ENCODE results near the gene CGB7. TPM values are rescaled to one million over a fixed set of nuclear protein-coding genes. Genes with fewer than 3 reads are reported as not detected.
"Not testable (repeated sequence)": the region's sequence is repeated elsewhere in the genome, so short reads cannot be mapped to it uniquely, and the experiment has no call there.

Gene CGB7
- total and polyA plus RNA-seq, 2 experiments from 2014 or later: 3.9 to 11.5 TPM

- Histone ChIP-seq H3K36me3 (no peaks in the 10 kb centered on the region), H3K27me3 (no peaks in the 10 kb centered on the region), H3K27ac (no peak overlapping the region), H3K9me3 (ENCODE audit: low read depth) (no peaks in the 10 kb centered on the region), H3K4me3 (no peak overlapping the region), H3K4me1 (ENCODE audit: low read depth) (no peaks in the 10 kb centered on the region)
- no peak for TF ChIP-seq CTCF (IDR thresholded peaks at IDR 0.05; ENCODE audit: low read depth, low read length)
- no peak for DNase-seq (ENCODE audit: low read depth in 1 of 2, low spot score in 1 of 2)
Measured at GRCh38 chr19:49022116-49022515, 35.4 kb downstream of the CGB7 start.

DNA sequence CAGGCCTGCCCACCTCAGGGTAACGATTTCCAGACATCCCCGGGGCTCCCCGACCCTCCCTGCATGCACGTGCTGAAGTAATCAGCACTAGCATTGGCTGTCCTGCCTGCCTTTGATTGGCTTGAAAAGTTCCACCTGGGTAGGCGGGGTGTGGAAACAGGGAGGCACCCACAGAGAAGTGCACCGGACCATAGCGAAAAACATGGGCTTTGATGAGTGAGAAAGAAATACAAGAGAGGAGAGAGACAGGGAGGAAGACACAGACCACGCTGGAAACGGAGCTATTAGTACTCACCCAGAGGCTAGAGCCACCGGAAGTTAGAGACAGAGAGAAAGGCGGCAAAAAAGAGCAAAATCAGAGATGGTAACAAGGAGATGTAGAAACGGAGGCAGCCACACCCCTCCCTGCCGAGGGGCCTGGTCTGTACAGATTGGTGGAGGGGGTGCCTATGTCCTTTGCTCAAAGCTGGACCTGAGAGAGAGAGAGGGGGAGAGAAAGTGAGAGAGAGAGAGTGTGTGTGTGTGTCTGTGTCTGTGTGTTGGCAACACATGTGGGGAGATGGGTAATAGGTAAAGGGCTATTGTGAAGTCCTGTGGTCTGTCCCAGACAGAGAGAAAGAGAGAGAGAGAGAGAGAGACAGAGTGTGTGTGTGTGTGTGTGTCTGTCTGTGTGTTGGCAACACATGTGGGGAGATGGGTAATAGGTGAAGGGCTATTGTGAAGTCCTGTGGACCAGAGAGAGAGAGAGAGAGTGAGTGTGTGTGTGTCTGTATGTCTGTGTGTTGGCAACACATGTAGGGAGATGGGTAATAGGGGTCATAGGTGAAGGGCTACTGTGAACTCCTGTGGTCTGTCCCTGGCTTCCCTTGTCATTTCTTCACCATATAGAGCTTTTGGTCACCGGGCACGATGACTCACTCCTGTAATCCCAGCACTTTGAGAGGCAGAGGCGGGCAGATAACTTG, 36.3 kb downstream of the CGB7 start:
- H3K36me3 ChIP-seq: no peaks in the 10 kb centered on the region
- DNase-seq (ENCODE audit: low read depth in 1 of 2, low spot score in 1 of 2): peak in 1 of 2 donors; percentile 25
- H3K27ac ChIP-seq: no peak overlapping the region
- H3K27me3 ChIP-seq: no peaks in the 10 kb centered on the region
- H3K4me1 ChIP-seq (ENCODE audit: low read depth): no peaks in the 10 kb centered on the region
- TF ChIP-seq CTCF (IDR thresholded peaks at IDR 0.05; ENCODE audit: low read depth, low read length): no peak
- no peaks in the 10 kb centered on the region for H3K9me3 ChIP-seq (ENCODE audit: low read depth)
- H3K4me3 ChIP-seq: no peak overlapping the region

DNA sequence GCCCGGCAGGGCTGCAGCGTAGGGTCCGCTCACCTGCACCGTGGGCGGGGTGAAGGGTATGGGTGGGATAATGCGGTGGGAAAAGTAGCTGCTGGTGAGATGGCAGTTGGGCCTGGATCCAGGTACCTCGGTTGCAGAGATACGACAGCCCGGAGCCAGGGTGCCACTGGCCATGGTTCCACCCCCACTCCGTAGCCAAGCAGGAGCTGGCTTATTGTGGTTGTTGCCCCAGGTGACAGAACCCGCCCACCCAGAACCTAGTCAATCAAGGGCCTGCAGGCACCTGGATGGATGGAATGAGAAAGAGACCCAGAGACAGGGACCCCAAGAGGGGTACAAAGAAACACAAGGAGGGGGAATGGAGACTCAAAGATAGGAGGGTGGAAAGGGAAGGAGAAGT, 37.2 kb downstream of the CGB7 start:
- Histone ChIP-seq H3K27me3 (no peaks in the 10 kb centered on the region), H3K36me3 (peaks cover 3% of the 10 kb centered on the region), H3K4me3 (no peak overlapping the region), H3K4me1 (ENCODE audit: low read depth) (no peaks in the 10 kb centered on the region), H3K9me3 (ENCODE audit: low read depth) (no peaks in the 10 kb centered on the region), H3K27ac (no peak overlapping the region)
- DNase-seq (ENCODE audit: low read depth in 1 of 2, low spot score in 1 of 2): no peak
- no peak for TF ChIP-seq CTCF (IDR thresholded peaks at IDR 0.05; ENCODE audit: low read depth, low read length)

DNA sequence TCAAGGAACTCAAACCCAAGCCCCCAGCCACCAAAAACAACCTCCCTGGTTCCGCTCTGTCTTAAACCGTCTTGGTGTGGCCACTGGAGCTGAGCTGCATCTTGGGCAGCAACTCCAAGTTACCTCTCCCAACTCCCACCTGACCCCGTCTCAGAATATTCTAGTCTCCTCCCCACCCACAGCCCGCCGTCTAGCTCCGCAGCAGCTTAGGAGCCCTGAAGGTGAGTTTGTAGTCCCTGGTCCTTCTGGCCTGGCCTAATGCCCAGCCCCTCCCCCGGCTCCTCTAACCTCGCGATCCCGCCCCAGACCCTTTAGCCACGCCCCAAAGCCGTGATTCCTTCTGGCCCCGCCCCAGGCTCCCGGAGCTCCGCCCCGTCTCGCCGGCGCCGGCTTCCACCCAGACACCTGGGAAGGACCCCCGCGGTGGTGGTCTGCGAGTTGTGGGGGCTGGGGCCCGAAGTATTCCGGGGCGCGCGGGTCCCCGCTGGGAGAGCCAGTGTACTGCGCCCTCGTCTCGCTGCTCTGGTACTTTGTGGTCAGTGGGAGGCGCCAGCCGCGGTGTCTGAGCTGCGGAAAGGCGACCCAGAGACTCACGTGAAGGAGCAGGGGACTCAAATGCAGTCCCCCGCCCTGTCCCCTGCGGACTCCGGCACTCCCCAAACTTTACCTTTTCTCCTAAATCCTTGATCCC, 38.2 kb downstream of the CGB7 start:
- Histone ChIP-seq H3K4me3 (peak overlapping the region; percentile 13), H3K27ac (no peak overlapping the region), H3K4me1 (ENCODE audit: low read depth) (no peaks in the 10 kb centered on the region), H3K27me3 (no peaks in the 10 kb centered on the region), H3K9me3 (ENCODE audit: low read depth) (no peaks in the 10 kb centered on the region), H3K36me3 (peaks cover 7% of the 10 kb centered on the region)
- peak; percentile 50 to 81 for DNase-seq (ENCODE audit: low read depth in 1 of 2, low spot score in 1 of 2)
- no peak for TF ChIP-seq CTCF (IDR thresholded peaks at IDR 0.05; ENCODE audit: low read depth, low read length)

DNA sequence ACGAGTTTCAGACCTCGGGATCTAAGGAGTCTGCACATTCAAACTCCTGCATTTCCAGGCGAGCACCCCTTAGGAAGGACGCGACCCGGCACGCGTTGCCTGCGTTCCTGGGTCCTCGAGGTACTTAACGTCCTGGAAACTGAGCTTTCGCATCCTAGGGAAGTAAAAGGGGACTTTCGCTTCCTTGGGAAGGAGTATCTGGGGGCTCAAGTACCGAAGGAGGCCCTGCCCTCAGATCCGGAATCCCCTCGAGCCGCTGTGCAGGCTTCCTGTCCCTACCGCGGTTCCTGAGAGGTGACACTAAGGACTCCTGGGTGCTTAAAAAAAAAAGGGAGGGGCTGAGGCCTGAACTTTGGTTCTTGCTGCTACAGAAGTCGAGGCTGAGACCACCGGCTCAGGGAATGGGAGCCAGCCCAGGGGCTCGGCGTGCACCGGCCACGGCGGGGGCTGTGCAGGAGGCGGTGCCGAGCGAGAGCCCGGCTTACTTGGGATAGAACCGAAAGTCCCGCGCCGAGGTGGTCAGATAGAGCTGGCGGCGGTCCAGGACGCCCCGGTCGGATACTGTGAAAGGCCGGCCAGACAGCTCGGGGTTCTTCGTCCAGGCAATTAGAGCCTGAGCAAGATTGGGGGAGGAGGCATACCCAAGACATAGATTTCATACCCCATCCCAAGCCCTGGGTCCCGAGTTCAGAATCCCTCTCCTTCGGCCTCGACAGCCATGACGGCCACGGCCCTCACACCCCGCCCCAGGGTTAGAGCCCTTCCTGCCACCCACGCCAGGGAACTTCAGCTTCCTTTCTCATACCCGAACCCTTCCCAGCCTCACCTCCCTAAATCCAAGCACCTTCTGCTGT, 38.9 kb downstream of the CGB7 start:
- not testable (repeated sequence) for H3K9me3 ChIP-seq (ENCODE audit: low read depth); DNase-seq (ENCODE audit: low read depth in 1 of 2, low spot score in 1 of 2); H3K4me3 ChIP-seq; H3K36me3 ChIP-seq; H3K27ac ChIP-seq; H3K27me3 ChIP-seq; H3K4me1 ChIP-seq (ENCODE audit: low read depth)
